ENCODE results near the gene ADCY1.

The ADCY1 gene

GRCh38 chr7:45647967-45648670, 74.0 kb downstream of the ADCY1 start:
- DNase-seq (ENCODE audit: low spot score): no peak
- in situ Hi-C loops (cut with MboI; ENCODE audit: low sequenced_read_pairs, unreplicated experiment): no loop called here
- TF ChIP-seq, protein P1, sequence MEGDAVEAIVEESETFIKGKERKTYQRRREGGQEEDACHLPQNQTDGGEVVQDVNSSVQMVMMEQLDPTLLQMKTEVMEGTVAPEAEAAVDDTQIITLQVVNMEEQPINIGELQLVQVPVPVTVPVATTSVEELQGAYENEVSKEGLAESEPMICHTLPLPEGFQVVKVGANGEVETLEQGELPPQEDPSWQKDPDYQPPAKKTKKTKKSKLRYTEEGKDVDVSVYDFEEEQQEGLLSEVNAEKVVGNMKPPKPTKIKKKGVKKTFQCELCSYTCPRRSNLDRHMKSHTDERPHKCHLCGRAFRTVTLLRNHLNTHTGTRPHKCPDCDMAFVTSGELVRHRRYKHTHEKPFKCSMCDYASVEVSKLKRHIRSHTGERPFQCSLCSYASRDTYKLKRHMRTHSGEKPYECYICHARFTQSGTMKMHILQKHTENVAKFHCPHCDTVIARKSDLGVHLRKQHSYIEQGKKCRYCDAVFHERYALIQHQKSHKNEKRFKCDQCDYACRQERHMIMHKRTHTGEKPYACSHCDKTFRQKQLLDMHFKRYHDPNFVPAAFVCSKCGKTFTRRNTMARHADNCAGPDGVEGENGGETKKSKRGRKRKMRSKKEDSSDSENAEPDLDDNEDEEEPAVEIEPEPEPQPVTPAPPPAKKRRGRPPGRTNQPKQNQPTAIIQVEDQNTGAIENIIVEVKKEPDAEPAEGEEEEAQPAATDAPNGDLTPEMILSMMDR (IDR thresholded peaks at IDR 0.05; ENCODE audit: borderline replicate concordance, control extremely low read depth, extremely low read depth, insufficient read depth, missing control alignments): no peak

GRCh38 chr7:45648671-45648995, 74.5 kb downstream of the ADCY1 start:
- TF ChIP-seq, protein P1 (IDR thresholded peaks at IDR 0.05; ENCODE audit: borderline replicate concordance, control extremely low read depth, extremely low read depth, insufficient read depth, missing control alignments): no peak
- in situ Hi-C loops (cut with MboI; ENCODE audit: low sequenced_read_pairs, unreplicated experiment): no loop called here
- DNase-seq (ENCODE audit: low spot score): no peak

DNA sequence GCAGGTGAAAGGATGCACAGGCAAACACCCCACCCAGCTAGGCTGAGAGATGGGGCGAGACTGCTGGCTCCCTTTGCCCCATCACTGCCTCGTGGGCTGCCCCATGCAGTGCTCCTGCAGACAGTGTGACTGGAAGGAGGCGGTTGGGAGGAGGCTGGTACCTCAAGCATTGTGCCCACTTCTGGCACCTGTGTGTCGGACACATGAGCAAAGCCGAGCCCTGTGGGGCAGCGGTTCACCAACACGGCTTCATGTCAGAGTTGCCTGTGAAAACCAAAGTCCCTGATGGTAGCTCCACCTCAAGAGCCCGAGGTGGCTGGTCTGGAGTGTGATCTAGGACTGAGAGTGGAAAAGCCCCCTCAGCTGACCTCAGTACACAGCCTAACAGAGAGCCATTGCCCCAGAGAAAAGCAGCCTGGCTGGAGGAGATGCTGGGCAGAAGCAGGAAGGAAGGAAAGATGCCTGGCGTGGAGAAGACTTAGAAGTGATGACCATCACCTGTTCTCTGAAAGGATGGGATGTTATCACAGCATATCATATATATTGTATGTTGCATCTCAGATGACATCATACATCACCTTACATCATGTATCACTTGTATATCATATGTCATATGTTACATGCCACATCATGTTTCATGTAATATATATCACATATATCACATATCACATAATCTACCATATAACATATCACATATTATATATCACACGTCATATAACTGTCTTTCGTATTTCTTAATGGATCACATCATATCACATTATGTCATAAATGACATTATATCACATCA, 75.6 kb downstream of the ADCY1 start:
- DNase-seq (ENCODE audit: low spot score): no peak
- TF ChIP-seq, protein P1 (IDR thresholded peaks at IDR 0.05; ENCODE audit: borderline replicate concordance, control extremely low read depth, extremely low read depth, insufficient read depth, missing control alignments): no peak
- in situ Hi-C loops (cut with MboI; ENCODE audit: low sequenced_read_pairs, unreplicated experiment): no loop called here

DNA sequence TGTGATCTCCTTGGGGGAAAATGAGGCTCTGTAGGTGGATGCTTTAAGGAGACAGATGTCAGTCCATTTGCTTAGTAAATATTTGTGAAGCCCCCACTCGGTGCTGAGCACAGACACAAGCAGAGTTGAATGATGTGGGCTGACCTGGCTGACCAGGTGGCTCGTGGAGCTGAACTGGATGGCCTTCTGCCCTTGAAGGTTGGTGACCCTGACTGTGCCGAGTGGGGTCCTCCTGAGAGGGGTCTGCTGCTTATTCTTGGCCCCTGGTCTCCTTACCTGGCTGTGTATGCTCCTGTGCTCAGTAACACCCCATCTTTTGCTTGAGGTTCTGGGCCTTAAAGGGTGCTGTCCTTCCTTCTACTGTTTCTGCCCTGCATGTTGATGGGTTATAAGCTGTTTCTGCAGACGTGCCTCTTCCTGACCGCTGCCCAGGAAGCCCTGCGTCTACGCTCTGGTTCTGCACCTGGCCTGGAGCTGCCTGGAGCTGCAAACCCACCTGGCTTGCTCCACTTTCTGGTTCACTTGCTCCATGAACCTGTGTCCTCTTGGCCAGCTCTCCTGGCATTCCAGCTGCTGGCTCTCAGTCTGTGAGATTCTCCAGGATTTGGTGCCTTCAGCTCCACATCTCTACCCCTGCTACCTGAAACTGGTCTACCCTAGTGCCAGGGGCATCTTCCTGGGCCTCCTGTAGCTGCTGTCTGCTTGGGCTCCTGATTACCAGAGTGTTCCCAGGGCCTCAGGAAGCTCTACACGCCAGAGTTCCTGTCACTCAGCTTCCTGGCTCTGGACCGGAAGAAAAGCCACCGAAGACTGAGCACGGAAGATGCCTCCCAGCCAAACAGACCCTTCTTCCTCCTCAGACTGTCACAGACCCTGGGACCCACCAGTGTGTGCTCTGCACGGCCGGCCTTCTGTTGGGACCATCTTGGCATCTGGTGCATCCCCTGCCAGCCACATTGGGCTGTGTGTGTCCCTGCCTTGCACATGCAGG, 76.5 kb downstream of the ADCY1 start:
- TF ChIP-seq, protein P1 (IDR thresholded peaks at IDR 0.05; ENCODE audit: borderline replicate concordance, control extremely low read depth, extremely low read depth, insufficient read depth, missing control alignments): no peak
- in situ Hi-C loops (cut with MboI; ENCODE audit: low sequenced_read_pairs, unreplicated experiment): no loop called here
- DNase-seq (ENCODE audit: low spot score): no peak

DNA sequence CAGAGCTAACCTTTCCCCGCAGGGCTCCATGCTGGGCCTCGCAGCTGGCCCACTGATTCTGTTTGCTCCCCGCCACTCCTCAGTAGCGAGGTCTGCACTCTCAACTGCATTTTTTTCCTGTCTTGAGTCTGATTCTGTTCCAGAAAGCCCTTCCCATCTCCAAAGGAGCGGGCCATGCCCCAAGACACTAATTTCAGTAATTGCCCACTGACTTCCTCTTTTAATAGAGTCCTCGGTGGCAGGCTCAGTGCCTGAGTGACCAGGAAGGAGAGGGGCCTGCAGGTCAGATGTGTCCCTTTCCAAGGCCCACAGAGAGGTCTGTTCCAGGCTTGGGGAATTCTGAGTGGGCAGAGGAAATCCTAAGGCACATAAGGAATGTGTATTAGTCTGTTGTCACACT, 77.4 kb downstream of the ADCY1 start:
- DNase-seq (ENCODE audit: low spot score): no peak
- in situ Hi-C loops (cut with MboI; ENCODE audit: low sequenced_read_pairs, unreplicated experiment): no loop called here
- TF ChIP-seq, protein P1 (IDR thresholded peaks at IDR 0.05; ENCODE audit: borderline replicate concordance, control extremely low read depth, extremely low read depth, insufficient read depth, missing control alignments): no peak

GRCh38 chr7:45652630-45653029, 78.5 kb downstream of the ADCY1 start:
- in situ Hi-C loops (cut with MboI; ENCODE audit: low sequenced_read_pairs, unreplicated experiment): no loop called here
- TF ChIP-seq, protein P1 (IDR thresholded peaks at IDR 0.05; ENCODE audit: borderline replicate concordance, control extremely low read depth, extremely low read depth, insufficient read depth, missing control alignments): no peak
- no peak for DNase-seq (ENCODE audit: low spot score)
